Cardiac fibroblast (primary cell): ENCODE measurements around the gene INS.
"Not testable (repeated sequence)": the region's sequence is repeated elsewhere in the genome, so short reads cannot be mapped to it uniquely, and the experiment has no call there.

Experiments
- DNase-seq, 2 donors: peaks; one replicate each; pipeline versions ENCODE4 v3.0.0 to v3.0.0-alpha.2; 2010; ENCODE audit warnings: low read depth in 2 of 2
- H3K4me3 ChIP-seq, 2 donors: replicated peaks in 1 of 2; 1 replicate in 1 of 2; 2 replicates in 1 of 2; pipeline ENCODE4 v1.5.1; 2011; ENCODE audit warnings: low read depth in 2 of 2, low read length in 2 of 2, mild to moderate bottlenecking in 2 of 2, moderate library complexity in 1 of 2
- CTCF ChIP-seq: IDR thresholded peaks from one replicate; pipeline ENCODE4 v1.5.1; 2011; ENCODE audit warnings: low read depth, mild to moderate bottlenecking, low read length, inconsistent platforms

INS gene

GRCh38 chr11:2197771-2198520 is 36.9 kb upstream of the INS start:
- no peak for DNase-seq
- H3K4me3 ChIP-seq = no peak overlapping the region
- TF ChIP-seq CTCF = no peak

GRCh38 chr11:2196970-2197770 is 36.2 kb upstream of the INS start:
- peak; percentile 90 for TF ChIP-seq CTCF
- no peak overlapping the region for H3K4me3 ChIP-seq
- peak; percentile 61 to 70 for DNase-seq

- no peak for DNase-seq
- no peak for TF ChIP-seq CTCF
- no peak overlapping the region for H3K4me3 ChIP-seq
Measured at GRCh38 chr11:2195756-2196088, 34.7 kb upstream of the INS start.

- peak; percentile 95 for TF ChIP-seq CTCF
- no peak overlapping the region for H3K4me3 ChIP-seq
- peak; percentile 30 to 32 for DNase-seq
Measured at GRCh38 chr11:2194877-2195755, 34.1 kb upstream of the INS start.

- not testable (repeated sequence) for H3K4me3 ChIP-seq, DNase-seq
Measured at GRCh38 chr11:2193888-2194595, 33.0 kb upstream of the INS start.

- no peak for DNase-seq
- TF ChIP-seq CTCF = no peak
- H3K4me3 ChIP-seq = no peak overlapping the region
Measured at GRCh38 chr11:2193099-2193887, 32.3 kb upstream of the INS start.
